AG09319 (cell line): ENCODE results near the gene JUND.

Experiments
- DNase-seq: peaks from one replicate; pipeline ENCODE4 v3.0.0-alpha.2; 2010; ENCODE audit warnings: low read depth; ENCODE audit errors: extremely low read depth
- CTCF ChIP-seq: IDR thresholded peaks from 2 replicates; pipeline ENCODE4 v1.5.1; 2011; ENCODE audit warnings: low read depth, mild to moderate bottlenecking, inconsistent platforms, low read length, moderate library complexity

The JUND gene

GRCh38 chr19:18264971-18265540, 16.4 kb downstream of the JUND start:
- TF ChIP-seq CTCF: no peak
- no peak for DNase-seq

DNA sequence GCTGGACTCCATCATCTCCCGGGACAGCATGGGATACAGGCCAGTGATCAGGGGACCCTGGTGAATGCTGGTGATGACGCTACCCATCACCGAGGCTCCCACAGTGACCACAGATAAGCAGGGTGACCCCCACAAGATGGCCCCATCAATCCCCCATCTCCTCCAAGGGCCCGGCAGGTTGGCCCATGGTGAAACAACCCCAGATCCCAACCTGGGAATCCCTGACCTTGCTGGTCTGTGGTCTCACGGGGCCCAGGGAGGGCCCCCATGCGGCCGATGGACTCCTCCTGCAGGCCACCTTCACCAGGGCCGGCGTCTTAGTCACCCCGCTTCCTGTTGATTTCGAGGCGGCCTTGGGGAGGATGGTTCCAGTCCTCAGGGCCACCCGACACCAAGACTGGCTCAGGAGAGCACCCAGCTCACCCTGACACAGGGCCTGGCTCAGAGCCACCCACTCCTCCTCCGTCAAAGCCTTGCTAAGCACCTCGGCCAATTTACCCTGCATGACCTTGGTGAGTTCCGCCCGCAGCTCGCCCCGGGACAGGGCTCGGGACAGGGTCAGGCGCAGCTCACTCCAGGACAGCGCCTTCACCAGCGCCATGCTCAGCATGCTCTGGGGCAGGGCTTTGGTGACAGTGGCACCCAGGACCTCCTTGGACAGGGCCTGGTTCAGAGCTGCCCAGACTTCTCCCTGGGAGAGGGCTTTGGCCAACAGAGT, 17.1 kb downstream of the JUND start:
- DNase-seq: no peak

GRCh38 chr19:18263324-18264136, 17.9 kb downstream of the JUND start:
- TF ChIP-seq CTCF: no peak
- DNase-seq: no peak

More for the DNA sequence above, 17.1 kb downstream of the JUND start:
- TF ChIP-seq CTCF: no peak

DNA sequence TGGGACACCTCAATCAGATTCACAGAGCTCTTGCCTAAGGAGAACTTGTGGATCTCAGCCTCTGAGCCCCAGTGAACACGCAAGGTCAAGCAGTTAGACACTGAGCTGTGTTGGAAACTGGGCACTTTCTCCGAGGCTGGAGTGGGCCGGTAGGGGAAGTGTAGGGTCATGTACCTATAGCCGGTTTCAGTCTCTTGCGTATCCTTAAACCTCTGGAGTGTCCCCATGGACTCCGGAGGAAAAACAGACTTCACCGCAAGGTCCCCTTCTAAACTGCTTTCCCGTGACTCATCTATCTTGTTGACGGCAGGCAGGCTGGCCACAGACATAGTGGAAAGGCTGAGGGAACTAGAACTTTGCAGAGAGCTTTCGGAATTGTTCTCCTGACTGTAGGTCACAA, 18.5 kb downstream of the JUND start:
- no peak for TF ChIP-seq CTCF
- no peak for DNase-seq

DNA sequence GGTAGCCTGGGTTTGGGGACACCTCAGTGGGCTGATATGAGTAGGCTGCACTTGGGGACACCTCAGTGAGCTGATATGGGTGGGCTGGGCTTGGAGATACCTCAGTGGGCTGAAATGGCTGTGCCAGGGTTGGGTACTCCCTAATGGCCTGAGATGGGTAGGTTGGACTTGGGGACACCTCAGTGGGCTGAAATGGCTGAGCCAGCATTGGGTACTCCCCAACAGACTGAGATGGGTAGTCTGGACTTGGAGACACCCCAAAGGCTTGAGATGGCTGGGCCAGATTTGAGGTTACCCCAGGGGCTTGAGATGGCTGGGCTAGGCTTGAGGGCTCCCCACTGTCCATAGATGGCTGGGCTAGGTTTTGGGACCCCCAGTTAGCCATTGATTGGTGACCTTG, 19.3 kb downstream of the JUND start:
- no peak for DNase-seq
- no peak for TF ChIP-seq CTCF

DNA sequence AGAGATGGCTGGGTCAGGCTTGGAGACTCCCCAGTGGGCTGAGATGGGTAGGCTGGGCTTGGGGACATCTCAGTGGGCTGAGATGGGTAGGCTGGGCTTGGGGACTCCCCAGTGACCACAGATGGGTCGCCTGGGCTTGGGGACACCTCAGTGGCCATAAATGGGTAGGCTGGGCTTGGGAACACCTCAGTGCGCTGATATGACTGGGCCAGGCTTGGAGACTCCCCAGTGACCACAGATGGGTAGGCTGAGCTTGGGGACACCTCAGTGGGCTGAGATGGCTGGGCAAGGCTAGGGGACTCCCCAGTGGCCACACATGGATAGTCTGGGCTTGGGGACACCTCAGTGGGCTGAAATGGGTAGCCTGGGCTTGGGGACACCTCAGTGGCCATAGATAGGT, 19.9 kb downstream of the JUND start:
- no peak for TF ChIP-seq CTCF
- DNase-seq: no peak

- DNase-seq: no peak
- no peak for TF ChIP-seq CTCF
Measured at GRCh38 chr19:18259893-18260292, 21.5 kb downstream of the JUND start.
